Muscle layer of colon (tissue), 2 donors: Measurements from ENCODE around the gene DLK1.
A peak's percentile ranks its signal among the peaks of the same experiment; 100 is the strongest.

Source experiments
- H3K27ac ChIP-seq: one replicate; pipeline ENCODE4 v1.7.0; 2013; ENCODE audit warnings: low read depth, mild to moderate bottlenecking, low read length, moderate library complexity
- H3K27me3 ChIP-seq, 2 donors: one replicate each; pipeline ENCODE4 v1.7.0; 2013; ENCODE audit warnings: low read length in 2 of 2, mild to moderate bottlenecking in 2 of 2; ENCODE audit not compliant: insufficient read depth in 2 of 2, control insufficient read depth in 1 of 2
- H3K36me3 ChIP-seq: one replicate; pipeline ENCODE4 v1.7.0; 2013; ENCODE audit warnings: mild to moderate bottlenecking, low read length; ENCODE audit not compliant: insufficient read depth
- H3K4me1 ChIP-seq: one replicate; pipeline ENCODE4 v1.7.0; 2013; ENCODE audit warnings: mild to moderate bottlenecking, low read length; ENCODE audit not compliant: insufficient read depth
- H3K4me3 ChIP-seq, 2 donors: one replicate each; pipeline ENCODE4 v1.7.0; 2013; ENCODE audit warnings: low read length in 2 of 2, low read depth in 1 of 2, mild to moderate bottlenecking in 1 of 2, moderate library complexity in 1 of 2
- H3K9ac ChIP-seq: one replicate; pipeline ENCODE4 v1.7.0; 2013; ENCODE audit warnings: low read length
- H3K9me3 ChIP-seq: one replicate; pipeline ENCODE4 v1.7.0; 2013; ENCODE audit warnings: mild to moderate bottlenecking, low read length
- donor health status: abdominal sarcoma.
- donor health status: Adenocarcinoma of cecum.

The DLK1 gene

GRCh38 chr14:100726550-100727085, at the start of gene DLK1:
Gene DLK1 (plus strand): TSS chr14:100726892. CDS start chr14:100727069, 177 bp downstream.
- Histone ChIP-seq H3K27ac (no peak within 1 kb of the TSS), H3K4me3 (no peak within 1 kb of the TSS), H3K27me3 (peaks cover 7 to 35% of the 10 kb centered on the region in 2 donors)

GRCh38 chr14:100677152-100677551, 49.5 kb upstream of the DLK1 start:
- Histone ChIP-seq H3K9me3 (no peaks in the 10 kb centered on the region), H3K4me1 (peaks cover 43% of the 10 kb centered on the region), H3K27ac (peak overlapping the region; percentile 27), H3K4me3 (peak overlapping the region in 1 of 2 donors; percentile 8), H3K9ac (no peak overlapping the region), H3K27me3 (peaks cover 0 to 9% of the 10 kb centered on the region in 2 donors), H3K36me3 (no peaks in the 10 kb centered on the region)

More at GRCh38 chr14:100726550-100727085, at the start of gene DLK1:
- no peak within 1 kb of the TSS for H3K9ac ChIP-seq
- H3K4me1 ChIP-seq = no peaks in the 10 kb centered on the region
- no peaks in the 10 kb centered on the region for H3K9me3 ChIP-seq
- no peaks in the 10 kb centered on the region for H3K36me3 ChIP-seq

- no peaks in the 10 kb centered on the region for H3K9me3 ChIP-seq
- H3K36me3 ChIP-seq = no peaks in the 10 kb centered on the region
- H3K4me3 ChIP-seq = peak overlapping the region in 1 of 2 donors; percentile 8
- no peak overlapping the region for H3K9ac ChIP-seq
- H3K4me1 ChIP-seq = peaks cover 43% of the 10 kb centered on the region
- H3K27ac ChIP-seq = peak overlapping the region; percentile 27
- peaks cover 0 to 4% of the 10 kb centered on the region in 2 donors for H3K27me3 ChIP-seq
Measured at GRCh38 chr14:100677554-100678468, 48.9 kb upstream of the DLK1 start.

GRCh38 chr14:100678469-100678828, 48.2 kb upstream of the DLK1 start:
- Histone ChIP-seq H3K4me3 (no peak overlapping the region), H3K4me1 (peaks cover 43% of the 10 kb centered on the region), H3K27me3 (no peaks in the 10 kb centered on the region), H3K9ac (no peak overlapping the region), H3K9me3 (no peaks in the 10 kb centered on the region), H3K36me3 (no peaks in the 10 kb centered on the region), H3K27ac (peak overlapping the region; percentile 27)

GRCh38 chr14:100679153-100679552, 47.5 kb upstream of the DLK1 start:
- H3K4me3 ChIP-seq = no peak overlapping the region
- H3K27me3 ChIP-seq = no peaks in the 10 kb centered on the region
- H3K4me1 ChIP-seq = peaks cover 43% of the 10 kb centered on the region
- no peaks in the 10 kb centered on the region for H3K36me3 ChIP-seq
- H3K9me3 ChIP-seq = no peaks in the 10 kb centered on the region
- H3K27ac ChIP-seq = peak overlapping the region; percentile 34
- H3K9ac ChIP-seq = no peak overlapping the region

GRCh38 chr14:100679707-100680438, 46.8 kb upstream of the DLK1 start:
- H3K27ac ChIP-seq = no peak overlapping the region
- H3K36me3 ChIP-seq = no peaks in the 10 kb centered on the region
- no peaks in the 10 kb centered on the region for H3K9me3 ChIP-seq
- H3K4me1 ChIP-seq = peaks cover 43% of the 10 kb centered on the region
- H3K9ac ChIP-seq = no peak overlapping the region
- no peak overlapping the region for H3K4me3 ChIP-seq
- no peaks in the 10 kb centered on the region for H3K27me3 ChIP-seq

- no peak overlapping the region for H3K9ac ChIP-seq
Measured at GRCh38 chr14:100680439-100681051, 46.1 kb upstream of the DLK1 start.

GRCh38 chr14:100681111-100681510, 45.6 kb upstream of the DLK1 start:
- Histone ChIP-seq H3K4me3 (no peak overlapping the region), H3K9me3 (no peaks in the 10 kb centered on the region), H3K4me1 (peaks cover 43% of the 10 kb centered on the region), H3K27ac (no peak overlapping the region), H3K36me3 (no peaks in the 10 kb centered on the region), H3K9ac (no peak overlapping the region), H3K27me3 (no peaks in the 10 kb centered on the region)

More at GRCh38 chr14:100680439-100681051, 46.1 kb upstream of the DLK1 start:
- no peak overlapping the region for H3K27ac ChIP-seq
- H3K4me3 ChIP-seq = no peak overlapping the region
- peaks cover 43% of the 10 kb centered on the region for H3K4me1 ChIP-seq
- no peaks in the 10 kb centered on the region for H3K27me3 ChIP-seq
- H3K9me3 ChIP-seq = no peaks in the 10 kb centered on the region
- H3K36me3 ChIP-seq = no peaks in the 10 kb centered on the region

- no peak overlapping the region for H3K27ac ChIP-seq
- no peak overlapping the region for H3K9ac ChIP-seq
- no peaks in the 10 kb centered on the region for H3K36me3 ChIP-seq
- no peaks in the 10 kb centered on the region for H3K27me3 ChIP-seq
- peaks cover 28% of the 10 kb centered on the region for H3K4me1 ChIP-seq
- H3K4me3 ChIP-seq = no peak overlapping the region
- H3K9me3 ChIP-seq = no peaks in the 10 kb centered on the region
Measured at GRCh38 chr14:100682749-100683148, 43.9 kb upstream of the DLK1 start.

- H3K4me1 ChIP-seq = peaks cover 20% of the 10 kb centered on the region
- no peak overlapping the region for H3K4me3 ChIP-seq
- H3K27me3 ChIP-seq = no peaks in the 10 kb centered on the region
- H3K27ac ChIP-seq = no peak overlapping the region
- no peak overlapping the region for H3K9ac ChIP-seq
- no peaks in the 10 kb centered on the region for H3K36me3 ChIP-seq
- no peaks in the 10 kb centered on the region for H3K9me3 ChIP-seq
Measured at GRCh38 chr14:100683578-100683977, 43.1 kb upstream of the DLK1 start.

- Histone ChIP-seq H3K9ac (no peak overlapping the region), H3K4me1 (peaks cover 16% of the 10 kb centered on the region), H3K4me3 (no peak overlapping the region), H3K27ac (no peak overlapping the region), H3K36me3 (no peaks in the 10 kb centered on the region), H3K9me3 (no peaks in the 10 kb centered on the region), H3K27me3 (no peaks in the 10 kb centered on the region)
Measured at GRCh38 chr14:100684154-100684553, 42.5 kb upstream of the DLK1 start.
